GM18868 (cell line): ENCODE results near the gene SCLY.
"Not testable (repeated sequence)": the region's sequence is repeated elsewhere in the genome, so short reads cannot be mapped to it uniquely, and the experiment has no call there.

ENCODE experiments used
- ATAC-seq: cut with Tn5 transposase; IDR thresholded peaks from one replicate; pipeline ENCODE4 v1.9.1; 2021; ENCODE audit warnings: mild to moderate bottlenecking, moderate library complexity; ENCODE audit not compliant: unreplicated experiment

The SCLY gene, protein sequence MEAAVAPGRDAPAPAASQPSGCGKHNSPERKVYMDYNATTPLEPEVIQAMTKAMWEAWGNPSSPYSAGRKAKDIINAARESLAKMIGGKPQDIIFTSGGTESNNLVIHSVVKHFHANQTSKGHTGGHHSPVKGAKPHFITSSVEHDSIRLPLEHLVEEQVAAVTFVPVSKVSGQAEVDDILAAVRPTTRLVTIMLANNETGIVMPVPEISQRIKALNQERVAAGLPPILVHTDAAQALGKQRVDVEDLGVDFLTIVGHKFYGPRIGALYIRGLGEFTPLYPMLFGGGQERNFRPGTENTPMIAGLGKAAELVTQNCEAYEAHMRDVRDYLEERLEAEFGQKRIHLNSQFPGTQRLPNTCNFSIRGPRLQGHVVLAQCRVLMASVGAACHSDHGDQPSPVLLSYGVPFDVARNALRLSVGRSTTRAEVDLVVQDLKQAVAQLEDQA

DNA sequence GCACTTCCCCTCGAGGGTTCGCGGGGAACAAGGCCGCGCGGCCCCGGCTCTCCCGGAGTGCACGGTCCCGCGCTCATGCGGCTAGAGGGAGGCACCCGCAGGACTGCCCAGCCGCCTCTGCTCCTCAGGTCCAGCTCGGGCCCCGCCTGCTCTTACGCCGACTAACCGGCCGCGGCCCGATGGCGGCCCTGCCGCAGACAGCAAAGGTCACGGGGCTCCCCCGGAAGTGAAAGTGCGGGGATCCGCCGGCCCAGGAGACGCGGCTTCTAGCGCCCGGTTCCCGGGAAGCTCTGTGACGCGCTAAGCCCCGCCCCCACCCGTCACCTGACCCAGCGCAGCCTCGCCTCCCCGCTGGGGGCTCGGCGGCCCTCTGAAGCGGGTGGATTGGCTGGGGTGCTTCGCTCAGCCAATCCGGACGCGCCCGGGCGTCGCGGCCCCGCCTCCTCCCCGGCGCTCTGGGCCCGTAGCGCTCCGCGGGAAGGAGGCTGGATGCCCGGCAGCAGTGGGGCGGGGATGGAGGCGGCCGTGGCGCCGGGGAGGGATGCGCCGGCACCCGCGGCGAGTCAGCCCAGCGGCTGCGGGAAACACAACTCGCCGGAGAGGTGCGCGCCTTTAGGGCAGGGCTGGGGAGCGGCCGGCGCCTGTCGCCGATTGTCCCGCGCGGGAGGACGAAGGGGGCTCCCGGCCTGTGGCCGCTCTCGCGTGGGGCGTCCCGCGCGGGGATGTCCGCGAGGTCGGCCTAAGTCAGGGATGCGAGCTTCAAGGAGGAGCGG, at the start of gene SCLY:
SCLY (plus strand) TSS at position 460 of the 773 bp plus-strand sequence; CDS start at position 514, 54 bp downstream.
- ATAC-seq: peak; percentile 94

DNA sequence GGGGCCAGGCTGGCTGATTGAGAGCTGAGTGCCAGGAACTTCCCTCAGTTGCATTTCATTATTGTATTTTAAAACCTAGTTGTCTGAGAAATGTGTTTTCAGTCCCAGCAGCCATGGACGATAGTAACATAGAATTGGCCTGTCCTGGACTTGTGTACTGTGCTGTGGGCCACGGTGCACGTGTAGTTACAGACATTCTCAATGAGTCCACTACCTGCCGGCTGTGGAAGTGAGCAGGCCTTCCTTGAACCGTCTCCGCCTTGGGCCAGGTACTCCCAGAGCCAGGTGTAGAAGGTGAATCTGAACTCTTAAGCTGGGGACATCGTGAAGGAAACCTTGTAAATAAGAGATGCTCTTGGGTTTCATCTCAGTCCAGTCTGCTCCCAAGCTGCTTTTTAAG, 47.0 kb upstream of the SCLY start:
- ATAC-seq: no peak

DNA sequence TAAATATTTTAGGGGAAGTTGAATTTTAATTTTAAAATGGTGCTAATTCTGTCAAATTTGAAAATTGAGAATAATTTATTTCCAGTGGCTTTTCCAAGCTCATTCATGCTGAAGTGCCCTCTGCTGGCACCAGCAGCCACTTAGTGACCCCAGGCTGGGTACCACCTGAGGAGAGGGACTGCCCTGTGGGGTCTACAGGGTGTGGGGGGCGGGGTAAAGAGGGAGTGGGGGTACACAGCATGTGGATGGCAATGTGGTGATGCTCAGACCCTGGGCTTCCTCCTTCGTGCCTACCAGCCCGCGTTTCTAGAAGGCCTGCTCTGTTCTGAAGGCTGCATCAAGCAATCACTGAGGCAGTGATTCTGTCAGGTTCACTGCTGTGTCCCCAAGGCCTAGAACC, 45.1 kb upstream of the SCLY start:
- no peak for ATAC-seq

DNA sequence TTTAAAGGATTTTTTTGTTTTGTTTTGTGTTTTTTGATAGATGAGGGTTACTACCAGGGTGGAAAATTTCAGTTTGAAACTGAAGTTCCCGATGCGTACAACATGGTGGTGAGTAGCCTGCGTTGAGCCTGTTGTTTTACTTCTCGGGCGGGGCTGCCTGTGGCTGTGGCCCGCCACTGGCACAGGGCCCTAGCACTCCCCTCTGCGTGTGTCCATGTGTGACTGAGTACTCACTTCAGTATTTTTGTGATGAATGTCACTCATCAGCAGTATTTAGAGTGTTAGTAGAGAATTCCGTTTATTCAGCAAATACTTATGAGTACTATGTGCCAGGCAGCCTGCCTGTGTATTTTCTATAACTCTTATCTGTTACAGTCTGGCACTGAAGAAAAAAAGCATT, 44.3 kb upstream of the SCLY start:
- ATAC-seq: no peak

DNA sequence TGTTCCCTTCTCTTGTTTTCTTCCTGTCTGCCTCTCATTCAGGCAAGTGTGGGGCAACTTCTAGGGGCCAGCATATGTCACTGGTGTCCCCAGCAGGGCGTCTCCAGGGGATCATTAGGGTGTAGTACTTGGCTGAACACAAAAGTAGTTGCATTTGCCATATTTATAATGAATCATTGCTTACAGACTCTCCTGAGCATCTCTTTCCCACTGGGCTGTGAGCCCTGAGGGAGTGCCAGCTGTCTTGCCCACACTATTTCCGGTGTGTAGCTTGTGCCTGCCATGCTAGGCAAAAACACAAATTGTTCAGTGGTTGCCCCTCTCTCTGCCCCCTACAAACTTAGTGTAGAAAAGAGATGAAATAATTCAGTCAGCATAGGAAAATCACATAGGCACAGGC, 40.8 kb upstream of the SCLY start:
- ATAC-seq: no peak

DNA sequence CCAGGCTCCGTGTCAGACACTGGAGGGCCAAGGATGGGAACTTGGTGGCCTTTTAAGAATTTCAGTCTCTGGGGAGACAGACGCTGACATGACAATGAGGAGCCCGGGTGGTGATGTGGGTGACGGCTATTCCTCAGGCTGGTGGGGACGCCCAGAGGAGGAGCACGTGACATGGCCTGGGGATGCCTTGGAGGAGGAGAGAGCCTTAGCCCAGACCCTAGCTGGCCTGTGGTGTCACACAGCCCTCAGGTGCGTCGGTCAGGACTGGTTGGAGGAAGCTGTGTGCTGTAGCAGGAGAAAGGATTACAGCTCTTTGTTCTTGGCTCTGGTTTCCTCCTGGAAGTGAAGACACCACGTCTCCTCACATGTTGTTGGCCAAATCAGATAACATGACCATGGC, 40.0 kb upstream of the SCLY start:
- ATAC-seq: no peak

DNA sequence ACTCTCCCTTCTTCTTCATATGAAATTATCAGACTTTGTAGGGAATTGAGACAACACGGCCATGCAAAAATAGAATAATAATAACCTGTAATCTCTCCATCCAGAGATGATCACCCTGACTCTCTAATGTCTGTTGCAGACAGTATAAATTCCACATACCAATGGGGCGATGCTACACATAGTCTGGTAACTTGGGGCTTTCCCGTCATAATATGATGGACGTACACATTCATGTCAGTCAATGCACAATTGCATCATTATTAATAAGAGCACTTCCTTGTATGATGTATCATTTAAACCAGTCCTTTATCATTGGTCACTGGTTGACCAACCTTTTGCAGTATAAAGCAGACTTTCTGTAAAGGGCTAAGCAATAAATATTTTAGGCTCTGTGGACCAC, 39.5 kb upstream of the SCLY start:
- ATAC-seq: no peak

DNA sequence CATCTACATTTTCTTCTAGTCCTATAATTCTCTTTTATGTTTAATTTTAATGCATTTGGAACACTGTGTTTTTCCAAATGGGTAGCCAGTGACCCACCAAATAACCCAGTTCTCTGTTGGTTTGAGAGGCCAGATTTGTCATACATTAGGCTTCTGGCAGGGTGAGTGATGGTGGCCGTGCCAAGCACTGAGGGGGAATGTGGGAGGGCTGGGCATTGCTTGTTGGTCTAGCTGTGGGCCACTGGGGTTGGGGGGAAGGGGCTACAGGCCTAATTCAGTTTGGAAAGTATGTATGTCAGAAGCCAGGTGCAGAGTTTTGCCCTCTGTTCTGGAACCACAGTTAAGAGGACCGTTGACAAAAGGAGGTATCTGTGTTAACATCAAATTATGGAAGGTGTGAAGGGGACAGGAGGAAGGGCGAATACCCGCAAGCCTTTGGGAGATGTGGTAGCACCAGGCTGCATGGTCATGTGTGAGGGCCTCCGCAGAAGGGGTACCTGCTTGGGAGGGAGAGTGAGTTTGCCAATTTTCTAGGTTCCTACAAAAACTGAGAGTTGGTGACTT, 38.1 kb upstream of the SCLY start:
- no peak for ATAC-seq

DNA sequence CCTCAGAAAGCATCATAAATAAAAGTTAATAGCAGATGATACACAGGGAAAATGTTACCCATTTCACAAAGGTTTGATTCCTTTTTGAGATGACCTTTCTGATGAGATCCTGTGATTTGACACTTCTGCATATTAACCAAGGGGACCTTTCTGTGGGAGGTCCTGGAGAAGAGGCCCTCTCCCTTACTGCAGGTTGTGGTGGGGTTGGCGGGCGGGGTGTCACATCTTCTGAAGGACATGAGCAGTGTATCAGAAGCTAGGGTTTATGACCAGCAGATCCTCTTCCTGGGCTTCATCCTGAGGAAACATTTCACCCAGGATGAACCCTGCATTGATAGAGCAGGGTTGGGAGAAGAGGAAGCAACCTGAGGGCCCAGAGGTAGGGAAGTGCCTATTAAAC, 37.2 kb upstream of the SCLY start:
- ATAC-seq: no peak

DNA sequence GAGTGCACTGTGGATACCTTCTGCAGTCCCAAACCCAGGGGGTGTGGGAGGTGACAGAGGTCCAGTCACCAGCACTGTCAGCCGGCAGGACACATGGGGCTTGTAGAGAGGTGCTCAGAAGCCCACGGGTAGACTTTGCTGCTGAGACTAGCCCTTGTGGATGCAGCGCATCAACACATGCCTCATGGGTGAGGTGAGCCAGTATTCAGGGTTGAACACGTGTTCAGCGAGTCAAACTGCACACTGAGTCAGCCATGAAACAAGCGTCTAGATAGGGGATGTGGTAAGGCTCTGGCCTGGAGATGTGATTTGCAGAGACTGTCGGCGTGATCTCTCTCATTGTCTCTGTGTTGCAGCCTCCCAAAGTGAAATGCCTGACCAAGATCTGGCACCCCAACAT, 35.8 kb upstream of the SCLY start:
- no peak for ATAC-seq

DNA sequence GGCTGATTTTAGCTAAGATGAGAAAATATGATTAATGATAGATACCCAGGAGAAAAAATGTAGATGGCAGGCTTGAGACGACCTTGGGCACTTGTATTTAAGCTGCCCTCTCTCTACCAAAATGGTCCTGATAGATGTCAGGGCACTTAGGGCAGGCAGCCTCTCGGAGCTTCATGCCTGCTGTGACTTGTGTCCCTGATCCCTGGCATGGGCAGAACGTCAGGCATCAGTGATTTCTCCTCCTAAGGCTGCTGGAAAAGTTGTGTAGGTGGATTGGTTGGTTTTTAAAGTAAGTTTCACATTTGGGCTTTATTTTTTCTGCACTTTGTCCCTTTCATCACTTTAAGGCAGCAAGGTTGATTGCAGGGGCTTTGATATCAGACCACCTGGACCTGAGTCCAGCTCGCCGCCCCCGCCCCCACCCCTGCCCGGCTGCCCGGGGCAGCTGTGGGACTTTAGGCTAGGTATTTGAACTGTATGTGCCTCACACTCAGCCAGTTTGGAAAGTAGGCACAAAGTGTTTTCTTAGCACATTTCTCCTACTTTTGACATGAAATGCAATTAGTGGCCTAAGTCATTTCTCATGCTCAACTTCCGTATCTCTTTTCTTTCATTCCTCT, 35.0 kb upstream of the SCLY start:
- no peak for ATAC-seq

DNA sequence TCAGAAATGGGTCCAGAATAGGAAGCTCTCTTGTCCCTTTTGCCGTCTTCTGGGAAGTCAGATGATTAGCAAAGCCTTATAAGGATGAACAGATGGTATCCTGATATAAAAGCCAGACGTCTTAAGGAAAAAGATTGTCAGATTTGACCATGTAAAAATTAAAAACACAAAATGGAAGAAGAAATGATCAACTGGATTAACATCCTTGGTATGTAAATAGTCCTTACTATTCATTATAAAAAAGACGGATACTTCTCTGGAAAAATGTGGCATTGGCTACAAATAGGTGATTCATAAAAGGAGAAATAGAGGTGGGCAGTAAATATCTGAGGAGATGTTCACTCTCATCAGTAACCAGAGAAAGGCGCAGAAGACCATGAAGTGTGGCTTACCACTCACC, 33.7 kb upstream of the SCLY start:
- ATAC-seq: no peak

DNA sequence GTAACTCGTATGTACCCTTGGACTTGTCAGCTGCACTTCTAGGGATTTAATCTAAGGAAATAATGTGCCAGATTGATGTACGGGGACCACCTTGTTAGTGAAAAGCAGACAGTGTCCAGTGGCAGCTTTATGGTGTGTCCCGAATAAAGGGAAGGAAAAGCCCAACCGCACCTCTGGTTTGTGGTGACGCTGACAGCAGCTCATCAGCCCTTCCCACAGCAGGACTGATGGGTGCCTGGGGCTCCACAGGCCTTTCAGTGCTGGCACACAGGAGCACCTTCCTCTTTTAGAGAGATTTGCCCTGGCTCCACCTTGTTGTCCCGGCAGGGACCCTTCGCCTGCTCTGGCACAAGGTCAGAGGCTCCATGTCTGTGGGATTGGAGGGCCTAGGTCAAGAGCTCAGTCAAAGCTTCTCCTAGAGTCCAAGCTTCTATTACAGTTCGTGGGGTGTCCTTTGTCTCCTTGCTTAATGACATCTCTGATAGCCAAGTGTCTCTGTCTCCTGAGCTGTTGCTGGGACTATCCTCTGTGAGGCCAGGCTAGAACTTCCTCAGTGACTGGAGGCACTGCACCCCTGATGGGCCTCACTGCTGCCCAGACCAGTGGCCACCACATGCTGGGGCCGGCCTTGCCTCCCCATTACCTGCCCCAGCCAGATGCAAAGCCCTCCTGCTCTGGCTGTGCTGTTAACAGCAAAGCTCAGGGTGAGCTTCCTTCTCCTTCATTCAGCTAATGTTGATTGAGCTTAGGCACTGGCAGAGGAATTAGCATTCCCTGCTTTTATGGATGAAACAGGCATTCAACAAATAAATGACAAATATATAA, 33.0 kb upstream of the SCLY start:
- ATAC-seq: no peak

DNA sequence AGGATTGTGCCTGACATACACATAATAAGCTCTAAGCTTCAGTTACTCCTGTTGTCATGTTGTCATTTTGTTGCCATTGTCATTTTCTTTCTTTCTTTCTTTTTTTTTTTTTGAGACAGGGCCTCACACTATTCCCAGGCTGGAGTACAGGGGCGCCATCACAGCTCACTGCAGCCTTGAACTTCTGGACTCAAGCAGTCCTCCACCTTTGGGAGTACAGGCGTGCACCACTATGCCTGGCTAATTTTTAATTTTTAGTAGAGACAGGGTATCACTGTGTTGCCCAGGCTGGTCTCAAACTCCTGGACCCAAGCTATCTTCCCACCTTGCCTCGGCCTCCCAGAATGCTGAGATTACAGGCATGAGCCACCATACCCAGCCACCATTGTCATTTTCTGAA, 30.9 kb upstream of the SCLY start:
- no peak for ATAC-seq

DNA sequence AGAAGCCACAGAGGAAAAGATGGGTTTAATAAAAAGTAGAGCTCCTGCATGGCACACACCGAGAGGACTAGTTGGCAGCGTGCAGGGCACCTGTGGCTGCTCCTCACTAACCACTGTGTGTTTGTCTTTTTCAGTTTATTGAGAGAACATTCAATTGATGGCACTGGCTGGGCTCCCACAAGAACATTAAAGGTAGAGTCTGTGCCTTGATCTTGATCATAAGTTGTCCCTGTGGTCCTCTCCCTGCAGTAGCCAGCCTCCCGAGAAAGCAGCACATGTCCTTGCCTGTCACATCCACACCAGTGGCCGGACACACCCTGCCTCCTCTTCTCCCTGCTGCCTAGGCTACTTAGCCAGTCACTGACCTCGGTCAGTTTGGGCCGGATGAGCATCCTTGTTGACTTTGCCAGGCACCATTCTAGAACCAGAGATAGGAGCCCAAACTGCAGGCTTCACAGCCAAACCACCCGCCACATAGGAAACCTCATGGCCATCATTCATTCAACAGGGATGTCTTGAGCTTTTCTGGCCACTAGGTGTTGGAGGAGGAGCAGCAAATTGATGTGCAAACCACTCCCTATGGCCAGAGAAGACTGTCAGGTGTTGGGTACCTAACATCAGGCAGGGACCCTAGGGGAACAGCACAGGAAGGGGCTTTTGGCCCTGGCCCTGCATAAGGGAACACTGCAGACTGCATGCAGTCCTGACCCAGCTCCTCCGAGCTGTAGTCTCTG, 30.2 kb upstream of the SCLY start:
- no peak for ATAC-seq

DNA sequence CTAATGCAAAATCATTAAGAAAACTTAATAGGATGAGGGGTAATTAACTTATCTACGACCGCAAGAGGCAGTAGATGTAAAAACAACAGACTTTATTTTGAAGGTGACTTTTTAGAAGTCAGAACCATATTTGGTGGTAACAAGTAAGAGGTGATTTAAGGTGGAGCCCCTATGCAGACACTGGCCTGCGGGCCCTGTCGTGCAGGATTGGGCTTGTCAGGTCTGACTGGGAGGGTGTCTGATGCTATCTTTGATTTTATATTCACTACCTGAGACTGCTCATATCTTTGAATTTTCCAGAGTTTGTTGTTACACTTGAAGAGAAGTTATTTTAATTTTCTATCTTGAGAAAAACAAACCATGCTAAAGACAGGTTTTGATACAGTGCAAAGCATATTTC, 29.1 kb upstream of the SCLY start:
- ATAC-seq: no peak

DNA sequence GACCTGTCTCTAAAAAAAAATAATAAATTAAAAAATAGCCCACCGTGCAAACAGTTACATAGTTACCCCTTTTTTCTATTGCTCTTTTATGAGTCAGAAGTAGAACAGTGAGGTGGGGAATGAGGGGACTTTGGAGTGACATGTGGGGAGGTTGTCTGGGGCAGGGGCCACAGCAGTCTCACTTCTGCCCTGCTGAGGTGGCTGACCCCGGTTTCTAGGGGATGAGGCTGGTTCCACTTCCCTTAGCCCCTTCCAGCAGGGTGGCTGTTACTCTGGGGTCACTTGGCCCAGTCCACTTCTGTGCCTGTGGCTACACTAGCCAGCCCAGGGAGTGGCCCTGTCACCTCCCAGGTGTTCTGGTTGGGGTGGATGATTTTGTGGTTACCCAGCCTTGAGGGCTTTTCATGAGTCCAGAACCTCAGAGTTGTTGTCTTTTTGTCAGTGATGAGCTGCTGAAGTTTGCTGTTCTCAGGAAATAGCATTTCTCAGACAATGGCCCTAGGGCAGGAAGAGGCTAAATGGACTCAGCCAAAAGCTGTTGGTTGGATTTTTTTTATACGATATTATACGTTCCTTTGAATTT, 28.0 kb upstream of the SCLY start:
- ATAC-seq: no peak

DNA sequence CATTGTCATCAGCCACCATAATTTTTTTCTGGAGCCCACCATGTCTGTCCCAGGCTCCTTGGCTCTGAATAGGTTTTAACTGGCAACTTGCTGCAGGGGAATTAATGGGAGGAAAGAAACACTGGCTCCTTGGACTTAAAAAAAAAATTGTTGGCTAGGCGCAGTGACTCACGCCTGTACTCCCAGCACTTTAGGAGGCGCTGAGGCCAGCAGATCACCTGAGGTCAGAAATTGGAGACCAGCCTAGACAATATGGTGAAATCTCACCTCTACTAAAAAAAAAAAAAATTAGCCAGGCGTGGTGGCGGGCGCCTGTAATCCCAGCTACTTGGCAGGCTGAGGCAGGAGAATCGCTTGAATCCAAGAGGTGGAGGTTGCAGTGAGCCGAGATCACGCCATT, 26.8 kb upstream of the SCLY start:
- ATAC-seq: not testable (repeated sequence)

DNA sequence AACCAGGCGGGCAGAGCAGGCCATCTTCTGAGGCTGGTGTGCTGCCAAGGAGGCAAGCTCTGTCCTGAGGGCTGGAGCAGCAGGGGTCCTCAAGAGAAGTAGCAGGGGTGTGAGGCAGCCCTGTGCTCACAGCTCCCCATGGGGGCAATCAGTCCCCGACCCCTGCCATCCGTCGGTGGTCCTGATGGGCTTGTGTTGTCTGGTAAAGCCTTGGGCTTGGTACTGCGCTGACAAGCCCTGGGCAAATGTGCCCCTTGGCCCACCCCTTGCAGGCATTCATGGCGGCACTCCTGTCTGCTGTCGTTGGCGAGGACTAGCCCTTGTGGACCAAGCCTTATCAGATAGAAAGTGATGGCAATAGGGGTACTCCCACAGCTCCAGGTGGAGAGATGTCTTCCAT, 22.6 kb upstream of the SCLY start:
- no peak for ATAC-seq

DNA sequence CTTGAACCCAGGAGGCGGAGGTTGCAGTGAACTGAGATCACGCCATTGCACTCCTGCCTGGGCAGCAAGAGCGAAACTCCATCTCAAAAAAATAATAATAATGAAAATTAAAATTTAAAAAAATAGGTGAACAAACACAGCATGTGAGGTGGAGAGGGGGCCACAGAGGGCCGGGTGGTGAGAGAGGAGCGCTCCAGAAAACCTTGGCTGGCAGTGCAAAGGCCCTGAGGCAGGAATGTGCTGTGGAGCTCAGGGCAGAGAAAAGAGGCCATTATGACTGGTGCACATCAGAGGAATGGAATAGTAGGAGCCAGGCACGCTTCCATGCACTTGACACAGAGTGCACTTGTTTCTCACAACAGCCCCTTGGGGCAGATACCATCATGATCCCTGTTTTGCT, 21.6 kb upstream of the SCLY start:
- no peak for ATAC-seq
